GM12865 (cell line): ENCODE measurements around the gene ASS1.

Experiments
- DNase-seq: peaks from one replicate; pipeline ENCODE4 v3.0.0; 2010; ENCODE audit warnings: low read depth
- H3K4me3 ChIP-seq: 2 replicates; pipeline ENCODE4 v1.5.1; 2011; ENCODE audit warnings: mild to moderate bottlenecking, low read depth, low read length, control low read depth
- TF ChIP-seq, protein P1 (sequence below): IDR thresholded peaks from 2 replicates; pipeline ENCODE4 v1.5.1; 2011; ENCODE audit warnings: low read length, control low read depth, low read depth, inconsistent platforms; ENCODE audit not compliant: insufficient read depth; ENCODE audit errors: missing control alignments

Gene ASS1

DNA sequence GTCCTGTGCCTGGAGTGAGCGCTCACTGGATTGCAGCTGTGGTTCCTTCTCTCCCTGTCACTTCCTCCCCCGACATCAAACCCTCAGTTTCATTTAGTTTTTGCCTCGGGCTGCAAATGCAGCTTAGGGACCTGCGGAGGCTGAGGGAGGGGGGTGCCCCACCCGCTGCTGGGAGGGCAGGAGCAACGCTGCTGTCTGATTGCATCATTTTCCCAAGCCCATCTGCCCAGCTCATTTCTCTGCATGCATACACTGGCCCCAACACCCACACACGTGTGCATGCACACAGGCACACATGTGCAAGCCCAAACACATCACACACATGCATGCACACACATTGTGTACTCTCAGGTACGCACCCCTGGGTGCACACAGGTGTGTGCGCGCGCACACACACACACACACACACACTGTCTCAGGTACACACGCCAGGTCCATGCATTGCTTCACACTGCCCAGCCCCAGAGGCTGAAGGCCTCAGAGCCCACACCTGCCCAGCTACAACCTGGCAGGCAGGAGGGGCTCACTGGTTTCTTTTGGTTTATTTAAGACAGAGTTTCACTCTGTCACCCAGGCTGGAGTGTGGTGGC, 3.4 kb downstream of the ASS1 start:
- peak; percentile 10 for DNase-seq
- H3K4me3 ChIP-seq: no peak overlapping the region
- TF ChIP-seq, protein P1, sequence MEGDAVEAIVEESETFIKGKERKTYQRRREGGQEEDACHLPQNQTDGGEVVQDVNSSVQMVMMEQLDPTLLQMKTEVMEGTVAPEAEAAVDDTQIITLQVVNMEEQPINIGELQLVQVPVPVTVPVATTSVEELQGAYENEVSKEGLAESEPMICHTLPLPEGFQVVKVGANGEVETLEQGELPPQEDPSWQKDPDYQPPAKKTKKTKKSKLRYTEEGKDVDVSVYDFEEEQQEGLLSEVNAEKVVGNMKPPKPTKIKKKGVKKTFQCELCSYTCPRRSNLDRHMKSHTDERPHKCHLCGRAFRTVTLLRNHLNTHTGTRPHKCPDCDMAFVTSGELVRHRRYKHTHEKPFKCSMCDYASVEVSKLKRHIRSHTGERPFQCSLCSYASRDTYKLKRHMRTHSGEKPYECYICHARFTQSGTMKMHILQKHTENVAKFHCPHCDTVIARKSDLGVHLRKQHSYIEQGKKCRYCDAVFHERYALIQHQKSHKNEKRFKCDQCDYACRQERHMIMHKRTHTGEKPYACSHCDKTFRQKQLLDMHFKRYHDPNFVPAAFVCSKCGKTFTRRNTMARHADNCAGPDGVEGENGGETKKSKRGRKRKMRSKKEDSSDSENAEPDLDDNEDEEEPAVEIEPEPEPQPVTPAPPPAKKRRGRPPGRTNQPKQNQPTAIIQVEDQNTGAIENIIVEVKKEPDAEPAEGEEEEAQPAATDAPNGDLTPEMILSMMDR: no peak

DNA sequence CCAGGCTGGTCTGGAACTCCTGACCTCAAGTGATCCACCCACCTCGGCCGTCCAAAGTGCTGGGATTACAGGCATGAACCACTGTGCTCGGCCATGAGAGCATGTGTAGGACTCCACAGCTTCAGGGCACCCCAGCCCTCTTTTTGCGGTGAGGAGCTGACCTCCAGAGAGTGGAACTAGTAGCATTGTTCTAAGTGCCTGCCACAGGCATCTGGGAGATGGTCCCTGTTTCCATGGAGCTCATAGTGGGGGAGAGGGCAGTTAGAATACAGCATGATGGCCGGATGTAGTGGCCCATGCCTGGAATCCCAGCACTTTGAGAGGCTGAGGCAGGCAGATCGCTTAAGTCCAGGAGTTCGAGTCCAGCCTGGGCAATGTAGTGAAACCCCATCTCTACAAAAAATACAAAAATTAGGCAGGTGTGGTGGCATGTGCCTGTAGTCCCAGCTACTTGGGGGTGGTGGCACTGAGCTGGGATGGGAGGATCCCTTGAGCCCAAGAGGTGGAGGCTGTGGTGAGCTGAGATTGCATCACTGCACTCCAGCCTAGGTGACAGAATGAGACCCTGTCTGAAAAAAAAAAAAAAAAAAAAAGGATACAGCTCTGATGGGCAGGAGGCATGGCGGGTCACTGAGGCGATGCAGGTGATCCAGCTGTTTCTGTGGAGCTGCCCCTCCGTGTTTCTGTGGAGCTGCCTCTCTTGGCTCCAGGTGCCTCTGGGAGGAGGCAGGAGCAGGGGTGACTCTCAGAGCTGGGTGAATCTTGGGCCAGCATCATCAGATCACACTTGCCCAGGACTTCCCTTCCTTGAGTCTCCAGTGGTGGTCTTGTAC, 4.2 kb downstream of the ASS1 start:
- H3K4me3 ChIP-seq: no peak overlapping the region
- TF ChIP-seq, protein P1: no peak
- no peak for DNase-seq

DNA sequence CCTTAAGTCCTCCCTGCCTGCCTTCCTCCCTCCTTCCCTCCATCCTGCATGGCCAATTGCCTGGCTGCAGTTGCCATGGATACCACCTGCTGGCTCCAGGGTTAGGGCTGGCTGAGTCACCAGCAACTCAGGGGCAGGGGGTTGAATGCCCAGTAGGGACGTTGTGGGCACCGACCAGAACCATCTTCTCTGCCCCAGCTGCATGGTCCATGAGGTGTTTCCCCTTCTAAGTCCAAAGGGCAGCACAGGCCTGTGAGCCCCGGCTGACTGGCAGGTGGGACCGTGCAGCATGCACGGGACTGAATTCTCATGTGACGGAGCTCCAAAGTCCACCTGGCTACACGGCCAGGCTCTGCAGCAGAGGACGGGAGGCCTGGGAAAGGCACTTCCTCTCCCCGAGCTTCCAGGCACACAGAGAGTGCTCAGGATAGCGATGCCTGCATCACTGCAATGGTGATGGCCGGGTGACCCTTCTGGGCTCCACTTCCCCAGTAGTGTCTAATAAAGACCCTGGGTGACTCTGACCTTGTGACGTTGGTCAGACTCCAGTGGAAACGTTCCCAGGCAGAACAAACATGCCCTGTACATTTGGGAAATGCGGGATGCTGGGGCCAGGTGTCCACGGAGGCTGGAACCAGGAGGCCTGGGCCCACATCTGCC, 5.7 kb downstream of the ASS1 start:
- DNase-seq: no peak
- H3K4me3 ChIP-seq: no peak overlapping the region
- TF ChIP-seq, protein P1: no peak

DNA sequence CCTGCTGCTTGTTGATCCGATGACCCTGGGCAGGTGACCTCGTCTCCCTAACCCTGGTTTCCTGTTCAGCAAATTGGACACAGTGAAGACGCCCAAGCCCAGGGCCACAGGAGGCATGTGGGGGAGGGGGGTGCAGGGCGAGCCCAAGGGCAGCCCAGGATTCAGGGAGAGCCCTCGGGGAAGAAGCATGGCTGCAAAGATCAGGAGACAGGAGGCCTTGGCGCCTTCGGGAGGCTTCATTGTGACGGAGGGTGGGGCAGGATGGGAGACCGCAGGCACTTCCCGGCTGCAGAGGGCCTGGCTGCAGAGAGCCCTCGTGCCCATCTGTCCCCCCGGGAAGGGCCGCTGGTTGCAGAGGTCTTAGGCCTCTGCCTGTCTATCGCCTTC, 6.2 kb downstream of the ASS1 start:
- no peak for DNase-seq
- TF ChIP-seq, protein P1: no peak
- no peak overlapping the region for H3K4me3 ChIP-seq

DNA sequence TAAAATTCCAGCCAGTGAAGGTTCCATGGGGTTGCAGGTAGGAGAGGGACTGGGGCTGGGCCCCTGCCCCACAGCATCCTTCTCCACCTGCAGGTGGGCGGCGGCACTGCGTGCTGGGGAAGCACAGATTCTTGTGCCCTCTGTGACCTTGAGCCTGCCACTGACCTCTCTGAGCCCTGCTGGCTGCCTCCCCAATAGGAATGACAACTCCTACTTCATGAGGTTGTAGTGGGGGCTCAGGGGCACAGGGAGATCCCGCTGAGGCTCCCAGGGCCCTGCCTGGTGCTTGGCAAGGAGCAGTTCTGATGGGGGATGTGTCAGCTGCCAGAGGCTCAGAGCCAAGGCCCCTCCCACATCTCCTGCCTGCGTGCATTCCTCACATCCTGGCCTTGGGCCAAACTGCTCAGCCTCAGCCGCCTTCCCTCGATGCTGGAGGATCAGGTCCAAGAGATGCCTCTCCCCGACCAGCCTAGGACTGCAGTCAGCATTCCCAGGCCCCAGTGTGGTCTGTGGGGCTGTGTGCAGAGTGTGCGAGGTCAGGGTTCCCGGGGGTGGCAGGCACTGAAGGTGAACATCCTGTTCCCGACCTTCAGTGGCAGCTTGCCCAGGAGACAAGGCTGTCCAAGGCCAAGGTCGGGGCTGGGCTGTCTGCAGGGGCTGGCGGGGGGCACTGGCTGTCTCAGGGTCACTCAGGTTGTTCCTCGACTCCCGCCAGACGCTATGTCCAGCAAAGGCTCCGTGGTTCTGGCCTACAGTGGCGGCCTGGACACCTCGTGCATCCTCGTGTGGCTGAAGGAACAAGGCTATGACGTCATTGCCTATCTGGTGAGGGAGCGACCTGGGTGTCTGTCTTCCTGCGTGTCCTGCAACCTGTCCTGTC, 7.0 kb downstream of the ASS1 start:
- no peak for DNase-seq
- TF ChIP-seq, protein P1: peak; percentile 39
- no peak overlapping the region for H3K4me3 ChIP-seq

DNA sequence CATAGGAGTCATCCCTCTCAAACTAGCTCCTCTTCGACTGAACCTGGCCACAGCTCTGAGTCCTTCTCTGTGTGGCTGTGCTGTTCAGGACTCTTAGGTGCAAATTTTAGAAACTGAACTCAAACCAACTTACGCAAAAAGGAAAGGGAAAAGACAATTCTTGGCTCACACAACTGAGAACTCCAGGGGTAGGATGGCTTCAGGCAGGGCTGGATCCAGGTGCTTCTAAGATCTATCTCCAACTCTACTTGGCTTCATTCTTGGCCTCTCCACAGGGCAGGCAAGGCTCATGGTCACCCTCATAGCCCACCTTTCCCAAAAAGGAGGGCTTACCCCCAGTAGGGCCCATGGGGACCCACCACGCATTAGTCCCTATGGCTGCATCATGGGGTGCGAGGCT, 8.1 kb downstream of the ASS1 start:
- TF ChIP-seq, protein P1: no peak
- DNase-seq: no peak
- no peak overlapping the region for H3K4me3 ChIP-seq
